A673 (cell line): ENCODE results near the gene APOBEC3F. TPM values are rescaled to one million over a fixed set of nuclear protein-coding genes. Genes with fewer than 3 reads are reported as not detected.
"Not testable (repeated sequence)": the region's sequence is repeated elsewhere in the genome, so short reads cannot be mapped to it uniquely, and the experiment has no call there.

Experiments
- Bru-seq: library from RNA; stranded (reverse); fragments of 400-500 nt; gene quantifications from one replicate; lab custom pipeline; 2021; lab: Mats Ljungman, UMichigan
- BruChase-seq, 2 experiments: library from RNA; stranded (reverse); fragments of 400-500 nt; gene quantifications; one replicate each; lab custom pipeline; 2021; lab: Mats Ljungman, UMichigan
- BruUV-seq: library from RNA; stranded (reverse); fragments of 400-500 nt; replicated peaks from 2 replicates; lab custom pipeline; 2021; lab: Mats Ljungman, UMichigan
- CTCF ChIA-PET: fragments of 300-600 bp; sonication (Branson Sonifier 250); formaldehyde crosslinking; loops from one replicate; lab custom pipeline; 2022; ENCODE audit warnings: antibody characterized with exemption; lab: Charles Lee
- POLR2A ChIA-PET: fragments of 300-600 bp; sonication (Branson Sonifier 250); formaldehyde crosslinking; loops from one replicate; lab custom pipeline; 2022; ENCODE audit warnings: antibody characterized with exemption; ENCODE audit not compliant: low non-redundant PET; lab: Charles Lee
- DNase-seq: peaks from one replicate; pipeline ENCODE4 v3.0.0-alpha.2; 2015; ENCODE audit warnings: low spot score
- H3K27ac ChIP-seq: fragments of 200-600 bp; sonication (generic); 2 replicates; pipeline ENCODE4 v1.5.1; 2016; ENCODE audit warnings: mixed run types, low read depth, mild to moderate bottlenecking, mixed read lengths, antibody characterized with exemption, low read length; ENCODE audit not compliant: poor library complexity, severe bottlenecking
- H3K27me3 ChIP-seq: fragments of 200-600 bp; sonication (generic); replicated peaks from 2 replicates; pipeline ENCODE4 v1.6.1; 2017; ENCODE audit warnings: mixed run types, low read depth, mild to moderate bottlenecking, mixed read lengths, antibody characterized with exemption, low read length; ENCODE audit not compliant: insufficient read depth, poor library complexity
- H3K36me3 ChIP-seq: fragments of 200-600 bp; sonication (generic); 2 replicates; pipeline ENCODE4 v1.6.1; 2016; ENCODE audit warnings: mixed run types, mild to moderate bottlenecking, mixed read lengths, antibody characterized with exemption, low read length; ENCODE audit not compliant: insufficient read depth, poor library complexity, severe bottlenecking
- H3K4me1 ChIP-seq: fragments of 200-600 bp; sonication (generic); 2 replicates; pipeline ENCODE4 v1.6.1; 2017; ENCODE audit warnings: mixed run types, mild to moderate bottlenecking, mixed read lengths, antibody characterized with exemption, low read length; ENCODE audit not compliant: insufficient read depth, poor library complexity, severe bottlenecking
- H3K4me3 ChIP-seq: fragments of 200-600 bp; sonication (generic); 2 replicates; pipeline ENCODE4 v1.5.1; 2016; ENCODE audit warnings: low read depth, mixed run types, mild to moderate bottlenecking, mixed read lengths, low read length; ENCODE audit not compliant: poor library complexity, severe bottlenecking
- H3K9me3 ChIP-seq: fragments of 200-600 bp; sonication (generic); 2 replicates; pipeline ENCODE4 v1.6.1; 2016; ENCODE audit warnings: mixed run types, low read depth, mild to moderate bottlenecking, mixed read lengths, antibody characterized with exemption, low read length; ENCODE audit not compliant: poor library complexity, severe bottlenecking
- EZH2 ChIP-seq: fragments of 200-600 bp; sonication (generic); IDR thresholded peaks from 2 replicates; pipeline ENCODE4 v1.6.1; 2017; ENCODE audit warnings: borderline replicate concordance, low read depth, mild to moderate bottlenecking, mixed read lengths, antibody characterized with exemption, low read length; ENCODE audit not compliant: poor library complexity, severe bottlenecking
- intact Hi-C: fragments of 100-400 bp; cut with micrococcal nuclease; formaldehyde crosslinking; loops from one replicate; pipeline ENCODE4 v1.10.0; 2022; ENCODE audit not compliant: unreplicated experiment
- long read RNA-seq: library from polyadenylated mRNA; stranded (forward); transcript quantifications from one replicate; pipeline ENCODE4 v2.0.0, GENCODE V29; 2022
- total RNA-seq: library from RNA; stranded (reverse); gene quantifications from 2 replicates; pipeline ENCODE4 v1.2.3, GENCODE V29; 2021
- TF ChIP-seq, protein P1 (sequence below): fragments of 300-800, 200-600 bp; sonication (generic); conservative IDR thresholded peaks from 2 replicates; pipeline ENCODE4 v1.5.1; 2017; ENCODE audit warnings: low read depth, mild to moderate bottlenecking, antibody characterized with exemption, low read length, moderate library complexity, mixed read lengths

The APOBEC3F gene
- total RNA-seq: 4.5 and 6.6 TPM in 2 replicates
- percentile 44 among the genes with signal in this experiment for Bru-seq, nascent RNA
- percentile 39 among the genes with signal in this experiment for BruChase-seq, experiment 1, labeled RNA remaining after a 2-hour chase
- BruChase-seq, experiment 2, labeled RNA remaining after a 6-hour chase: percentile 51 among the genes with signal in this experiment
- long read RNA-seq, transcript APOBEC3F-201 (7 exons, 2,694 nt): major isoform, 8 of 13 reads
- long read RNA-seq, partial matches to known transcripts: 2 of 13 reads
- long read RNA-seq, other reads (novel, unspliced or antisense): 3 of 13 reads

DNA sequence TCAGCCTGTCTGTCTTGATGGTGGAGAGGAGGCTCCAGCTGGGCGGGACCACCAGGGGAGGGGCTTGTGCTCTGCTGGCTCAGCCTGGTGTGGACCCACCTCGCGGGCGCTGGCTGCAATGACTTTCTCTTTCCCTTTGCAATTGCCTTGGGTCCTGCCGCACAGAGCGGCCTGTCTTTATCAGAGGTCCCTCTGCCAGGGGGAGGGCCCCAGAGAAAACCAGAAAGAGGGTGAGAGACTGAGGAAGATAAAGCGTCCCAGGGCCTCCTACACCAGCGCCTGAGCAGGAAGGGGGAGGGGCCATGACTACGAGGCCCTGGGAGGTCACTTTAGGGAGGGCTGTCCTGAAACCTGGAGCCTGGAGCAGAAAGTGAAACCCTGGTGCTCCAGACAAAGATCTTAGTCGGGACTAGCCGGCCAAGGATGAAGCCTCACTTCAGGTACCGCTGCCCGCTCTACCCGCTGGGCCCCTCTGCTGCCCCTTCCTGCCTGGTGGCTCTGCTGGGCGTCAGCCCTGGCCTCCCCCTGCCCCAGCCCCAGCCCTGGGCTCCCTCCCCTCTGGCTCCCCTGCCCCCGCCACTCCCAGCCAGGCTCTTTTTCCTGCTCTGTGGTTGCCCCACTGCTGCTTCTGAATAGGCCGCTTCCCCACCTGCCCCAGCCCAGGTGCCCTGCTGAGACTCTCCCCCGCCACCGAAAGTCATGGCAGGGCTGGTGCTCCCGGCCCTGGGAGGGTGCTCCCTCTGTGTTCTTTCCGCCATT lies at the start of gene APOBEC3F:
APOBEC3F (plus strand) TSS at position 327 of the 759 bp plus-strand sequence; CDS start at position 424, 97 bp downstream.
- H3K27me3 ChIP-seq, BruUV-seq, POLR2A ChIA-PET, H3K36me3 ChIP-seq, intact Hi-C loops, H3K9me3 ChIP-seq: not testable (repeated sequence)
- Histone ChIP-seq H3K27ac (peak within 1 kb of the TSS; percentile 45), H3K4me3 (peak within 1 kb of the TSS; percentile 41), H3K4me1 (peaks cover 14% of the 10 kb centered on the region)
- CTCF ChIA-PET: interaction anchor here (0.6 kb wide), 1 partner anchor 100 kb away, joined by 4 read pairs; no protein-coding TSS in a partner anchor
- DNase-seq: peak; percentile 37

DNA sequence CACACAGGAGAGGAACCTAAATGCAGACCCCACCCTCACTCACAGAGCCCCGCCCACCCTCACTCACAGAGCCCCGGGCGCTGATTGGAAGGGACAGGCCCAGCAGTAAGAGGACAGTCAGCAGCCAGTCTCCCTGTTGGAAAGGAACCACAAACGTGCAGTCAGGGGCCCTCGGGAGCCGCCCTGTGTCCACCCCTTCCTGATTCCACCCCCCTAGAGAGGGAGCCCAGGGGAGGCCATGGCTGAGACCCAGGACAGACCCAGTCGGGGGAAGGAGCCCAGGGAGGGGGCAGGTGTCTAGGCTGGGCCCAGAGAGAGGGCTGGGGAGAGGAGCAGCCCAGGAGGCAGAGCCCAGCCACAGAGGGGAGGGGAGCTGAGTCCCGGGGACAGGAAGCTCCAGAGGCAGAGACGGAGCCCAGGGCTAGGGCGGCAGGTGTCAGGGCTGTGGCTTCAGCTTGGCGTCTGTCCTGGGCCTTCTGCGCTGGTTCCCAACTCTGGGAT lies 47.7 kb upstream of the APOBEC3F start:
- H3K4me1 ChIP-seq: not testable (repeated sequence)

GRCh38 chr22:38996105-38996504 lies 44.6 kb upstream of the APOBEC3F start:
- no peak overlapping the region for H3K4me3 ChIP-seq
- intact Hi-C loops: no loop called here
- no peaks in the 10 kb centered on the region for H3K9me3 ChIP-seq
- DNase-seq: no peak
- no peaks in the 10 kb centered on the region for H3K36me3 ChIP-seq
- POLR2A ChIA-PET: no interaction called here
- CTCF ChIA-PET: no interaction called here
- no peaks in the 10 kb centered on the region for H3K27me3 ChIP-seq
- no peaks in the 10 kb centered on the region for H3K4me1 ChIP-seq
- no TSS peak for BruUV-seq
- no peak overlapping the region for H3K27ac ChIP-seq
- TF ChIP-seq EZH2: no peak
- TF ChIP-seq, protein P1, sequence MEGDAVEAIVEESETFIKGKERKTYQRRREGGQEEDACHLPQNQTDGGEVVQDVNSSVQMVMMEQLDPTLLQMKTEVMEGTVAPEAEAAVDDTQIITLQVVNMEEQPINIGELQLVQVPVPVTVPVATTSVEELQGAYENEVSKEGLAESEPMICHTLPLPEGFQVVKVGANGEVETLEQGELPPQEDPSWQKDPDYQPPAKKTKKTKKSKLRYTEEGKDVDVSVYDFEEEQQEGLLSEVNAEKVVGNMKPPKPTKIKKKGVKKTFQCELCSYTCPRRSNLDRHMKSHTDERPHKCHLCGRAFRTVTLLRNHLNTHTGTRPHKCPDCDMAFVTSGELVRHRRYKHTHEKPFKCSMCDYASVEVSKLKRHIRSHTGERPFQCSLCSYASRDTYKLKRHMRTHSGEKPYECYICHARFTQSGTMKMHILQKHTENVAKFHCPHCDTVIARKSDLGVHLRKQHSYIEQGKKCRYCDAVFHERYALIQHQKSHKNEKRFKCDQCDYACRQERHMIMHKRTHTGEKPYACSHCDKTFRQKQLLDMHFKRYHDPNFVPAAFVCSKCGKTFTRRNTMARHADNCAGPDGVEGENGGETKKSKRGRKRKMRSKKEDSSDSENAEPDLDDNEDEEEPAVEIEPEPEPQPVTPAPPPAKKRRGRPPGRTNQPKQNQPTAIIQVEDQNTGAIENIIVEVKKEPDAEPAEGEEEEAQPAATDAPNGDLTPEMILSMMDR: no peak

More for the DNA sequence above, 47.7 kb upstream of the APOBEC3F start:
- BruUV-seq, CTCF ChIA-PET, POLR2A ChIA-PET, H3K4me3 ChIP-seq, intact Hi-C loops, H3K27me3 ChIP-seq, H3K27ac ChIP-seq, H3K36me3 ChIP-seq, H3K9me3 ChIP-seq: not testable (repeated sequence)
- peak; percentile 31 for DNase-seq

DNA sequence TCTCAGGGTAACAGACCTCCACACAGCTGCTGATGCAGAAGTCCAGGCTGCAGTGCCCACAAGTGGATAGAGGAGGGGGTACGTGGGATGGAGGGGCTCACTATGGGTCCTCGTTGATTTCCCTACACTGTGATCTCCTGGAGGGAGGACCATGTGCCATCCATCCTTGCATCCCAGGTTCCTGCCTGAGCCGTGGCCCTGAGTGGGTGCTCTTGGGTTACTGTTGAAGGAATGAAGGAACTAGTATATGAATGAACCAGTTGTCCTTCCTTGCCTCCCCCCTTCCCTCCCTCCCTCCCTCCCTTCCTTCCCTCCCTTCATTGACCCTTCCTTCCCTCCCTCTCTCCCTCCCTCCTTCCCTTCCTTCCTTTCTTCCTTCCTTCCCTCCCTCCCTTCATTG lies 43.1 kb upstream of the APOBEC3F start:
- no peak for DNase-seq
- H3K4me3 ChIP-seq: no peak overlapping the region
- CTCF ChIA-PET: no interaction called here
- TF ChIP-seq, protein P1: no peak
- TF ChIP-seq EZH2: no peak
- BruUV-seq: no TSS peak
- H3K9me3 ChIP-seq: no peaks in the 10 kb centered on the region
- H3K27ac ChIP-seq: no peak overlapping the region
- peaks cover under 1% of the 10 kb centered on the region for H3K4me1 ChIP-seq
- no peaks in the 10 kb centered on the region for H3K27me3 ChIP-seq
- POLR2A ChIA-PET: no interaction called here
- no peaks in the 10 kb centered on the region for H3K36me3 ChIP-seq
- intact Hi-C loops: no loop called here
